Measurements from ENCODE around the gene SLC2A4RG. TPM values are rescaled to one million over a fixed set of nuclear protein-coding genes. Genes with fewer than 3 reads are reported as not detected.

The SLC2A4RG gene, protein sequence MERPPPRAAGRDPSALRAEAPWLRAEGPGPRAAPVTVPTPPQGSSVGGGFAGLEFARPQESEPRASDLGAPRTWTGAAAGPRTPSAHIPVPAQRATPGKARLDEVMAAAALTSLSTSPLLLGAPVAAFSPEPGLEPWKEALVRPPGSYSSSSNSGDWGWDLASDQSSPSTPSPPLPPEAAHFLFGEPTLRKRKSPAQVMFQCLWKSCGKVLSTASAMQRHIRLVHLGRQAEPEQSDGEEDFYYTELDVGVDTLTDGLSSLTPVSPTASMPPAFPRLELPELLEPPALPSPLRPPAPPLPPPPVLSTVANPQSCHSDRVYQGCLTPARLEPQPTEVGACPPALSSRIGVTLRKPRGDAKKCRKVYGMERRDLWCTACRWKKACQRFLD
- total RNA-seq (2014; rRNA removed; shearing (Covaris generic)) = 15.5 and 19.4 TPM in 2 replicates
- 141 and 261 TPM in 2 replicates for polyA plus RNA-seq (2014; cell fraction: nucleus; rRNA removed)

DNA sequence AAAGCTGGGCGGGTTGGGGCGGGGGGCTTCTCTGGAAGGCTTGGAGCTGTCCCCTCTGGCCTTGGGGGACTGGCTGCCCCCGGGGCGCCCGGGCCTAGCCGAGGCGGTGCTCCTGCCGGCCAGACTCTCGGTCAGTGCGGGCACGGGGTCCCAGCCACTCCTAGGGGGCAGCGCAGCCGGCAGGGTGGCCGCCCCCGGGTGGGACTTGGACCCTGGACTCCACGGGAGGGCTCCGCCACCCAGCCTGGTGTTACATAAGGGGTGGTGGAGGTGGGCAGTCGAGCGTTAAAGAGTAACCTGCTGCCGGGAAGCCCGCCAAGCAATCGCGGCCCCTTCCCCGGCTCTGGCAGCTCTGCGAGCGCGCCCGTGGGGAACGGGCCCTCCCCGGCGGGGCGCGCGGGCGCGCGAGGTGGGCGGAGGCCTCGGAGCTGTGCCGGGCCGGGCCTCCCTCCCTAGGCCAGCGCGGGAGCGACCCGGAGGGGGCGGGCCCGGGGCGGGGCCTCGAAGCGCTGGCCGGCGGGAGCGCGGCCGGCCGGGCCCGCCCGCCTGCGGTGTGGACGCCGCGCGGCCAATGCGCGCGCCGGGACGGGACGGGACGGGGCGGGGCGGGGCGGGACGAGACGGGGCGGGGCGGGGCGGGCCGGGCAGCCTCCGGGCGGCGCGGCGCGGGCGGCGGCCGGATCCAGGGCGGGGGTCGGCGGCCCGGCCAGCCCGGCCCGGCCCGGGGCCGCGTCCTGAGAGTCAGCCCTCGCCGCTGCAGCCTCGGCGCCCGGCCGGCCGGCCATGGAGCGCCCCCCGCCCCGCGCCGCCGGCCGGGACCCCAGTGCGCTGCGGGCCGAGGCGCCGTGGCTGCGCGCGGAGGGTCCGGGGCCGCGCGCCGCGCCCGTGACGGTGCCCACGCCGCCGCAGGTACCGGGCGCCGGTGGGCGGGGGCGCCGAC, at the start of gene SLC2A4RG:
Gene SLC2A4RG (plus strand): TSS at position 647 of the 940 bp plus-strand sequence. CDS start 137 bp downstream, at position 784.
- peak; percentile 80 for DNase-seq (ENCODE audit: extremely low read depth, low read depth)

DNA sequence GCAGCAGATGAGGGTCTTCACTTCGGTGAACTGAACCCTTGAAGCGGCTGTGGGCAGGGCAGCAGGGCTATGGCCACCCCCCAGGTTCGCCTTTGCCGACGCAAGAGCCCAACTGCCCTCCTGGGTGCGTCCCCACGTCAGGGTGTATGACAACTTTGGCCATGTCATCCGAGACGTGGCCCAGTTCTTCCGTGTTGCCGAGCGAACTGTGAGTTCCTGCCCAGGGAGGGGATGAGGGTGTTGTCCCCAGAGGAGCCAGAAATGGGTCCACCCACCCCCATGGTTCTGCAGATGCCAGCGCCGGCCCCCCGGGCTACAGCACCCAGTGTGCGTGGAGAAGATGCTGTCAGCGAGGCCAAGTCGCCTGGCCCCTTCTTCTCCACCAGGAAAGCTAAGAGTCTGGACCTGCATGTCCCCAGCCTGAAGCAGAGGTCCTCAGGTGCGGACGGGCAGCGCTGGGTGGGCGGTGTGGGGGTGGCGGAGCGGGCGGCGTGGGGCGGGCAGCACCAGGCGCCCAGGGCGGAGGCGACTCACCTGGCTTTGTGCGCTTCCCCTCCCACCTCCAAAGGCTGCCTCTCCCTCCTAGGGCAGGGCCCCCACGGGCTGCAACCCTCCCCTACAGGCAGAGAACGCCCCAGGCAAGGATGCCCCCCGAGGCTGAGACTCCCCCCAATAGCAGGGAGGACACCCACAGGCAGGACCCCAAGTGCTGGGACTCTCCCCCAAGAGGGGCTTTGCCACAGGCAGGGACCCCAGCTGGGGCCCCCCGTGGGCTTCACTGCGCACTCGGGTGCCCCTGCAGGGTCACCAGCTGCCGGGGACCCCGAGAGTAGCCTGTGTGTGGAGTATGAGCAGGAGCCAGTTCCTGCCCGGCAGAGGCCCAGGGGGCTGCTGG, 49.3 kb upstream of the SLC2A4RG start:
- DNase-seq (ENCODE audit: extremely low read depth, low read depth) = no peak

DNA sequence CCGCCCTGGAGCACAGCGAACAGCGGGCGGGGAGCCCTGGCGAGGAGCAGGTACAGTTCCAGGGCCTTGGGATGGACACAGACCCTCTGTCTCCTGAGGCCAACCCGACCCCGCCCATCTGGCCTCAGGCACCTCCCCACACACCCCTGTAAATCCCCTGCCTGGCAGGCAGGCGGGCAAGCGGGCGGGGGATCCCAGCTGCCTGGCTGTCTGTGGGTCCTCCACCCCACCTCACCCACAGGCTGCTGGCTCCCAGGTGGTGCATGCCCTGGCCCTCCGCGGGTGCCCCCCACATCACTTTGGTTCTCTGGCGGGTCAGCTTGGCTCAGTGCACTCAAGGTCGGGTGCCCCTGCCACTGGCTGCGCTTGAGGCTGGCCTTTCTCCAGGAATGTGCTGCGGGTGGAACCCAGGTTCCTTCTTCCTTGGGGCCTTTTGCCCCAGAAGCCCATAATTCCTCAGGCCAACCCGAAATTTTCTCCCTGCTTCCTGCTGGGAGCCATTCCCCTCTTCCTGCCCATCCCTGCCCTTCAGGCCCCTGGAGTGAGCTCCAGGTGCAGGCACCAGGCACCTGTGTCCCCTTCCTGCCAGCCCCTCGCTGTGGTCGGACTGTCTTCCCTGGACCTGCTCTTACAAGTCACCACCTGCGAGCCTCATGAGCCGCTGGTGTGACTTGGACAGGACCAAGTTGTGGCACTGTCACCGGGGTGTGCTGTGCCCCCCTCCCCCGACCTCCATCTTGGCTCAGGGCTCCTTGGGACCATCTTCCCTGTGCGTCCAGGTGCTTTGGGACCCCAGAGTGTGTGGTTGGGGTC, 48.5 kb upstream of the SLC2A4RG start:
- DNase-seq (ENCODE audit: extremely low read depth, low read depth) = no peak

DNA sequence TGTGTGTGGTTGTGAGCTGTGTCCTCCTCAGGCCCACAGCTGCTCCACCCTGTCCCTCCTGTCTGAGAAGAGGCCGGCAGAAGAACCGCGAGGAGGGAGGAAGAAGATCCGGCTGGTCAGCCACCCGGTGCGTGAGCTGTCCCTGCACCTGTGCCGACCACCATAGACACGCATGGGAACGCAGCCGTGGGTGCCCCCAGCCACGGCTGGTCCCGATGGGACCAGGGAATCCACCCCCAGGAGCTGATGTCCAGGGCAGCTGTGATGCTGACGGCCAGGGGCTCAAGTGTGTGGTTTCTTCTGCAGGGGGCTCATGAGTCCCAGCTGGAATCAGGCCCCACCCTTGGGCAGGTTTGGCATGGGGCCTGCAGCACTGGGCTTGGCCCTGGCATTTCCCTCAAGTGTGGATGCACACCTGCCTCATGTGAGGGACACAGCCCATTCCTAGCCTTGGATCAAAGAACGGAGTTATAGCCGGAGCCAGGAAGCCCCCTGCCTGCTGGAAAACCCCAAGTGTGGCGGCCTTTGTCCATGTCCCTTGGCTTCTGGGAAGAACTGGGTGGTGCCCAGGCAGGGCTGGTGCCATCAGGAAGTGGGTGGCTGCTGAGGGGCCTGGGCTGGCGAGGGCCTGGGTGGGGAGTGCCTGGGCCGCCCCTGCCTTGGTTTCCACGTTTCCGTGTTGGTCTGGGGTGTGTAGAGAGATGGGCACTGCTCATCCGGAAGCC, 47.7 kb upstream of the SLC2A4RG start:
- no peak for DNase-seq (ENCODE audit: extremely low read depth, low read depth)

DNA sequence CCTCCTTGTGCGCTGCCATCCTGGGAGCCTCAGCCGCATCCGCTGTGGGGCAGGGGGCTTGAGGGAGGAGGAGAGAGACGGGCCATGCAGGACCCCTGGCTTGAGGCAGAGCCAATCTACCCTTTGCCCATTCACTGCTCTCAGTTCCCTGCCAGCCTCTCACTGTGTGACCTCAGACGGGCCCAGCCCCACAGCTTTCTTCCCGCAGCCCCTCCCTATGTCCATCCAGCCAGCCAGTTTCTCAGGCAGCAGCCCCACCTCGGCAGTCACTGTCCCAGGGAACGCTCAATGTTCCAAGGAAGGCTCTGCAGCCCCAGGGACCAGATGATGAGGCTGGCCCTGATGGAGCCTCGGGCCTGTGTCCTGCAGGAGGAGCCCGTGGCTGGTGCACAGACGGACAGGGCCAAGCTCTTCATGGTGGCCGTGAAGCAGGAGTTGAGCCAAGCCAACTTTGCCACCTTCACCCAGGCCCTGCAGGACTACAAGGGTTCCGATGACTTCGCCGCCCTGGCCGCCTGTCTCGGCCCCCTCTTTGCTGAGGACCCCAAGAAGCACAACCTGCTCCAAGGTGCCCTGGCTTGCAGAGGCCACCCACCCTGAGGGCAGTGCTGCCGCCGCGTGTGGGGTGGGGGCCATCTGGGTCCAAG, 47.0 kb upstream of the SLC2A4RG start:
- peak; percentile 41 for DNase-seq (ENCODE audit: extremely low read depth, low read depth)

DNA sequence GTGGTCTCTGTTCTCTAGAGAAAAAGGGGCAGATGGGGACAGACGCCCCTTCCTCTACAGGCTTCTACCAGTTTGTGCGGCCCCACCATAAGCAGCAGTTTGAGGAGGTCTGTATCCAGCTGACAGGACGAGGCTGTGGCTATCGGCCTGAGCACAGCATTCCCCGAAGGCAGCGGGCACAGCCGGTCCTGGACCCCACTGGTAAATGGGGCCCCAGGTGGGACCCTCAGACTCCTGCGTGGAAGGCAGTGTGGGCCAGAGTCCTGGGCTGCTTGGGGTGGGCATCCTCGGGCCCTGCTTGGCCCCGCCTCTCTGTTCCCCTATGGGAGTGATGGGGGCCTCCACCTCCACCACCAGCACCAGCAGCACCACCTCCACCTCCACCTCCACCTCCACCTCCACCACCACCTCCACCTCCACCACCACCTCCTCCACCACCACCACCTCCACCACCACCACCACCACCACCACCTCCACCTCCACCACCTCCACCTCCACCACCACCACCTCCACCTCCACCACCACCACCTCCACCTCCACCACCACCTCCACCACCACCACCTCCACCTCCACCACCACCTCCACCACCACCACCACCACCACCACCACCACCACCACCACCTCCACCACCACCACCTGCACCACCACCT, 46.4 kb upstream of the SLC2A4RG start:
- no peak for DNase-seq (ENCODE audit: extremely low read depth, low read depth)

DNA sequence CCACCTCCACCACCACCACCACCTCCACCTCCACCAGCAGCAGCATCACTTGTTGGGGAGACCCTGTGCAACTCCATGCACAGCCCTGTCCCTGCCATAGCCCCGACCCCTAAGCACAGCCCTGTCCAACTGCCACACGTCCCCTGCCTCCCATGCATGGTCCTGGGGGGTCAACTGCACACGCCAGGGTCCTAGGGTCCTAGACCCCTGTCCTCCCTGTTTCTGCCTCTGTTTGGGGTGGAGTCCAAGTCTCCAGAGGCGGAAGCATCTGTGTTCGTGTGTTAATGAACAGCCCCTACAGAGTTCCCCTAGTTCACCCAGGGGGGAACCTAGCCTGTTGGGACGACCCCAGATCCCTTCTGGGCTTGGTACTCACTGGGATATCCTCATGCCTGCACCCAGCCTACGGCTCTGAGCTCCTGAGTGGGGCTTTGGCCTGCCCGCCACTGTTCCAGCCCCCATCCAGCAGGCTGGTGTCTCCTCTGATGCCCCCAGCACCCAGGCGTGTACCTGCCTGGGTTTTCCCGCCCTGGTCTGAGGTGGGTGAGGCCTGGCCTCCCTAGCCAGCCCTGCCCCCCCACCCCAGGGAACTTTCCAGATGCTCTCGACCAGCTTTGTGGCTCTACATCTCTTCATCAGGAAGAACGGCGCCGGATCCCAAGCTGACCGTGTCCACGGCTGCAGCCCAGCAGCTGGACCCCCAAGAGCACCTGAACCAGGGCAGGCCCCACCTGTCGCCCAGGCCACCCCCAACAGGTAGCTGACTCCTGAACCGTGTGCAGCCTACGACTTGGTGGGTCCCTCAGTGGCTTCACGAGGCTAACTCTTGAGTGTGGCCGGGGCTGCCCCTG, 45.6 kb upstream of the SLC2A4RG start:
- no peak for DNase-seq (ENCODE audit: extremely low read depth, low read depth)

DNA sequence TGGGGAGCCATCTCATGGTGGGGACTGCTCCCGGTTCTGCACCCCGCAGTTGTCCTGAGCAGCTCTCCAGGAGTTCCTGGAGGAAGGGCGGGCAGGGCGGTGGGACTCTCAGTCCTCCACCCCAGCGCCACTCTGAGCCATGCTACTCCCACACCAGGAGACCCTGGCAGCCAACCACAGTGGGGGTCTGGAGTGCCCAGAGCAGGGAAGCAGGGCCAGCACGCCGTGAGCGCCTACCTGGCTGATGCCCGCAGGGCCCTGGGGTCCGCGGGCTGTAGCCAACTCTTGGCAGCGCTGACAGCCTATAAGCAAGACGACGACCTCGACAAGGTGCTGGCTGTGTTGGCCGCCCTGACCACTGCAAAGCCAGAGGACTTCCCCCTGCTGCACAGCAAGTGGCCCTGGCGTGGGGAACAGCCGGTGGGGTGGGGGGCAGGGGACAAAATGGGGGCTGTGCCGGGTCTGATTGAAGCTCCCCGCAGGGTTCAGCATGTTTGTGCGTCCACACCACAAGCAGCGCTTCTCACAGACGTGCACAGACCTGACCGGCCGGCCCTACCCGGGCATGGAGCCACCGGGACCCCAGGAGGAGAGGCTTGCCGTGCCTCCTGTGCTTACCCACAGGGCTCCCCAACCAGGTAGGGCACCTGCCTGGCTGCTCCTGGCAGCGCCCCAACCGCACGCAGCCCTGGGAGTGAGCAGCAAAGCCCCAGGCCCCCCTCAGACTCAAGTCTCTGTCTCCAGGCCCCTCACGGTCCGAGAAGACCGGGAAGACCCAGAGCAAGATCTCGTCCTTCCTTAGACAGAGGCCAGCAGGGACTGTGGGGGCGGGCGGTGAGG, 44.8 kb upstream of the SLC2A4RG start:
- DNase-seq (ENCODE audit: extremely low read depth, low read depth) = no peak

DNA sequence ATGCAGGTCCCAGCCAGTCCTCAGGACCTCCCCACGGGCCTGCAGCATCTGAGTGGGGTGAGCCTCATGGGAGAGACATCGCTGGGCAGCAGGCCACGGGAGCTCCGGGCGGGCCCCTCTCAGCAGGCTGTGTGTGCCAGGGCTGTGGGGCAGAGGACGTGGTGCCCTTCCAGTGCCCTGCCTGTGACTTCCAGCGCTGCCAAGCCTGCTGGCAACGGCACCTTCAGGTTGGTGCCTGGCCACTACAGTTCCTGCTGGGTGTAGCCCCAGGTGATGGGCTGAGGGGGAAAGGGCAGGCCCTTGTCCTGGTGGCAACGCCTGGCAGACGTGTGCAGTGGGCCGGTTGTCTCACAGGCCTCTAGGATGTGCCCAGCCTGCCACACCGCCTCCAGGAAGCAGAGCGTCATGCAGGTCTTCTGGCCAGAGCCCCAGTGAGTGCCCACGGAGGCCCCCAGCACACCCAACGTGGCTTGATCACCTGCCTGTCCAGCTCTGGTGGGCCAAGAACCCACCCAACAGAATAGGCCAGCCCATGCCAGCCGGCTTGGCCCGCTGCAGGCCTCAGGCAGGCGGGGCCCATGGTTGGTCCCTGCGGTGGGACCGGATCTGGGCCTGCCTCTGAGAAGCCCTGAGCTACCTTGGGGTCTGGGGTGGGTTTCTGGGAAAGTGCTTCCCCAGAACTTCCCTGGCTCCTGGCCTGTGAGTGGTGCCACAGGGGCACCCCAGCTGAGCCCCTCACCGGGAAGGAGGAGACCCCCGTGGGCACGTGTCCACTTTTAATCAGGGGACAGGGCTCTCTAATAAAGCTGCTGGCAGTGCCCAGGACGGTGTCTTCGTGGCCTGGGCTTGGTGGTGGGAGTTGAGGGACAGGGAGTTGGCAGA, 43.9 kb upstream of the SLC2A4RG start:
- DNase-seq (ENCODE audit: extremely low read depth, low read depth) = no peak

DNA sequence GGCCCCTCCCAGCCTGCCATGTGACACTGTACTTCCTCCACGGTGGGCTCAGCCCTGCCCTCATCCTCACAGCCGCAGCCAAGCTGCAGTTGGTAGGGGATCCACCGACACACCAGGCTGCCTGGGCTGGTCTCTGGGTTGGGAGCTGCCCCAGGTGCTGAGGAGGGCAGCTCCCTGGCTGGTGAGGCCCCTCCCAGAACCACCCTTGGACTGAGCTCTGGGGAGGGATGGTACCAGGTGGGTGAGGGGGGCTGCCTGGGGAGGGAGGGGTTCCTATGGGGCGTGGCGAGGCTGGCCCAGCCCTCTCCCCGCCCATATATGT, 43.3 kb upstream of the SLC2A4RG start:
- no peak for DNase-seq (ENCODE audit: extremely low read depth, low read depth)

DNA sequence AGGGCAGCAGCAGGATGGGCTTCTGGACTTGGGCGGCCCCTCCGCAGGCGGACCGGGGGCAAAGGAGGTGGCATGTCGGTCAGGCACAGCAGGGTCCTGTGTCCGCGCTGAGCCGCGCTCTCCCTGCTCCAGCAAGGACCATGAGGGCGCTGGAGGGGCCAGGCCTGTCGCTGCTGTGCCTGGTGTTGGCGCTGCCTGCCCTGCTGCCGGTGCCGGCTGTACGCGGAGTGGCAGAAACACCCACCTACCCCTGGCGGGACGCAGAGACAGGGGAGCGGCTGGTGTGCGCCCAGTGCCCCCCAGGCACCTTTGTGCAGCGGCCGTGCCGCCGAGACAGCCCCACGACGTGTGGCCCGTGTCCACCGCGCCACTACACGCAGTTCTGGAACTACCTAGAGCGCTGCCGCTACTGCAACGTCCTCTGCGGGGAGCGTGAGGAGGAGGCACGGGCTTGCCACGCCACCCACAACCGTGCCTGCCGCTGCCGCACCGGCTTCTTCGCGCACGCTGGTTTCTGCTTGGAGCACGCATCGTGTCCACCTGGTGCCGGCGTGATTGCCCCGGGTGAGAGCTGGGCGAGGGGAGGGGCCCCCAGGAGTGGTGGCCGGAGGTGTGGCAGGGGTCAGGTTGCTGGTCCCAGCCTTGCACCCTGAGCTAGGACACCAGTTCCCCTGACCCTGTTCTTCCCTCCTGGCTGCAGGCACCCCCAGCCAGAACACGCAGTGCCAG, 42.8 kb upstream of the SLC2A4RG start, which contains the start of gene TNFRSF6B:
Gene TNFRSF6B (plus strand): TSS at position 25 of the 729 bp plus-strand sequence. CDS start 116 bp downstream, at position 141.
- no peak for DNase-seq (ENCODE audit: extremely low read depth, low read depth)

DNA sequence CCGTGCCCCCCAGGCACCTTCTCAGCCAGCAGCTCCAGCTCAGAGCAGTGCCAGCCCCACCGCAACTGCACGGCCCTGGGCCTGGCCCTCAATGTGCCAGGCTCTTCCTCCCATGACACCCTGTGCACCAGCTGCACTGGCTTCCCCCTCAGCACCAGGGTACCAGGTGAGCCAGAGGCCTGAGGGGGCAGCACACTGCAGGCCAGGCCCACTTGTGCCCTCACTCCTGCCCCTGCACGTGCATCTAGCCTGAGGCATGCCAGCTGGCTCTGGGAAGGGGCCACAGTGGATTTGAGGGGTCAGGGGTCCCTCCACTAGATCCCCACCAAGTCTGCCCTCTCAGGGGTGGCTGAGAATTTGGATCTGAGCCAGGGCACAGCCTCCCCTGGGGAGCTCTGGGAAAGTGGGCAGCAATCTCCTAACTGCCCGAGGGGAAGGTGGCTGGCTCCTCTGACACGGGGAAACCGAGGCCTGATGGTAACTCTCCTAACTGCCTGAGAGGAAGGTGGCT, 42.2 kb upstream of the SLC2A4RG start:
- DNase-seq (ENCODE audit: extremely low read depth, low read depth) = no peak

DNA sequence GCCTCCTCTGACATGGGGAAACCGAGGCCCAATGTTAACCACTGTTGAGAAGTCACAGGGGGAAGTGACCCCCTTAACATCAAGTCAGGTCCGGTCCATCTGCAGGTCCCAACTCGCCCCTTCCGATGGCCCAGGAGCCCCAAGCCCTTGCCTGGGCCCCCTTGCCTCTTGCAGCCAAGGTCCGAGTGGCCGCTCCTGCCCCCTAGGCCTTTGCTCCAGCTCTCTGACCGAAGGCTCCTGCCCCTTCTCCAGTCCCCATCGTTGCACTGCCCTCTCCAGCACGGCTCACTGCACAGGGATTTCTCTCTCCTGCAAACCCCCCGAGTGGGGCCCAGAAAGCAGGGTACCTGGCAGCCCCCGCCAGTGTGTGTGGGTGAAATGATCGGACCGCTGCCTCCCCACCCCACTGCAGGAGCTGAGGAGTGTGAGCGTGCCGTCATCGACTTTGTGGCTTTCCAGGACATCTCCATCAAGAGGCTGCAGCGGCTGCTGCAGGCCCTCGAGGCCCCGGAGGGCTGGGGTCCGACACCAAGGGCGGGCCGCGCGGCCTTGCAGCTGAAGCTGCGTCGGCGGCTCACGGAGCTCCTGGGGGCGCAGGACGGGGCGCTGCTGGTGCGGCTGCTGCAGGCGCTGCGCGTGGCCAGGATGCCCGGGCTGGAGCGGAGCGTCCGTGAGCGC, 41.6 kb upstream of the SLC2A4RG start:
- no peak for DNase-seq (ENCODE audit: extremely low read depth, low read depth)
